ENCODE results near the gene ERFE.

ERFE gene

GRCh38 chr2:238158509-238159070 is at the start of gene ERFE:
ERFE (plus strand) TSS chr2:238158970; CDS start chr2:238159008, 38 bp downstream.
- peak; percentile 33 for TF ChIP-seq CTCF (IDR thresholded peaks at IDR 0.05)

- no peak for TF ChIP-seq CTCF (IDR thresholded peaks at IDR 0.05)
These were observed 45.2 kb upstream of the ERFE start for GRCh38 chr2:238113611-238114010.

- TF ChIP-seq CTCF (IDR thresholded peaks at IDR 0.05): no peak
These were observed 44.4 kb upstream of the ERFE start for GRCh38 chr2:238114331-238114841.

GRCh38 chr2:238114851-238115660 is 43.7 kb upstream of the ERFE start:
- TF ChIP-seq CTCF (IDR thresholded peaks at IDR 0.05): no peak

- no peak for TF ChIP-seq CTCF (IDR thresholded peaks at IDR 0.05)
These were observed 42.2 kb upstream of the ERFE start for GRCh38 chr2:238116298-238117198.

GRCh38 chr2:238117199-238118154 is 41.3 kb upstream of the ERFE start:
- no peak for TF ChIP-seq CTCF (IDR thresholded peaks at IDR 0.05)

All from LNCAP (cell line).